Mucosa of descending colon (tissue), 3 donors: Measurements from ENCODE around the gene BRCA2. TPM values are rescaled to one million over a fixed set of nuclear protein-coding genes. Genes with fewer than 3 reads are reported as not detected.

Experiments
- ATAC-seq: fragments of 200-7000 bp; cut with Tn5 transposase; one replicate; pipeline ENCODE4 v1.9.1; 2020; ENCODE audit warnings: mild to moderate bottlenecking, moderate library complexity
- DNase-seq, 3 donors: peaks; one replicate each; pipeline ENCODE4 v3.0.0-alpha.2; 2020
- H3K36me3 ChIP-seq: fragments of 200-600 bp; one replicate; pipeline ENCODE4 v1.8.0; 2021; ENCODE audit warnings: low read depth, mild to moderate bottlenecking
- H3K4me1 ChIP-seq: fragments of 200-600 bp; one replicate; pipeline ENCODE4 v1.8.0; 2021; ENCODE audit warnings: low read depth, mild to moderate bottlenecking
- H3K4me3 ChIP-seq: fragments of 200-600 bp; one replicate; pipeline ENCODE4 v1.8.0; 2021; ENCODE audit warnings: mild to moderate bottlenecking
- H3K9me3 ChIP-seq: fragments of 200-600 bp; one replicate; pipeline ENCODE4 v1.8.0; 2021; ENCODE audit warnings: mild to moderate bottlenecking
- intact Hi-C, 2 donors: fragments of 100-400 bp; cut with DNase I in 1 of 2; cut with micrococcal nuclease in 1 of 2; formaldehyde crosslinking; loops; one replicate each; pipeline versions ENCODE4 v1.11.0 to v1.11.1; 2022; cut with DNase I, micrococcal nuclease
- total RNA-seq, 3 donors: library from RNA; stranded (reverse); fragmentation: NEBNext Ultra II Directional in 2 of 3; extraction: Animal tissue kit (Norgen Biotek cat#: 25700) in 2 of 3; gene quantifications; one replicate each; pipeline versions ENCODE4 v1.2.1 to v1.2.4, GENCODE V29; 2021 to 2023
- TF ChIP-seq, protein P1 (sequence below): fragments of 200-600 bp; IDR thresholded peaks from one replicate; pipeline ENCODE4 v1.8.0; 2022; ENCODE audit warnings: antibody characterized with exemption, mild to moderate bottlenecking
- donor health status: DM: no; HTN: no; CAD: no; lungs with moderate emphysema.
- donor health status: DM: no; HTN: no; CAD: no.
- donor health status: DM: no; HTN: yes; CAD: no.

Gene BRCA2
- total RNA-seq, 3 donors from 2014 or later = 1.8 to 4.8 (median 2.5) TPM

DNA sequence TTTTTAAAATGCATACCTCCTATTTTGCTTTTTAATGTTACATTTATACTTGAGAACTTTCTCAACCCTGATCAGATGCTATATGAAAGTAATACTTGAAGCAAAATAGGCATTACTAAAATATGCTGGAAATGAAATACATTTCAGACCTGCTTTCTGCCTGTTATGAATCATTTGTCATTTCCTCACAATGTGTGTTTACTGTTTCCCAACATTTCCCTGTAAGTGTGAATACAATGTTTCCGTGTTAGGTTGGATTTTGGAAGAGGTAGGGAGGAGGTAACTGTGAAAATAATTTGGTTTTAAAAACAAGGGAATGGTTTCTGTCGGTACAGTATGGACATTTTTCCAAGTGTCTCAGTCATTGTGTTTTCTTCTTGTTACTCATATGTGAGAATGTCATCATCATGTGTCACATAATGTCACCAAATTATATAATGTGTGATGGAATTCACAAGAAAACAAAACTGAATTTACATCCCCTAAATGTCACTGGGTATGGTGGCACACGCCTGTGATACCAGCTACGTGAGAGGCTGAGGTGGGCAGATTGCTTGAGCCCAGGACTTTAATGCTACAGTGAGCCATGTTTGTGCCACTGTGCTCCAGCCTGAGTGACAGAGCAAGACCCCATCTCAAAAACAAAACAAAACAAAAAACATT lies 43.2 kb upstream of the BRCA2 start:
- Histone ChIP-seq H3K36me3 (no peaks in the 10 kb centered on the region), H3K4me3 (no peak overlapping the region), H3K9me3 (no peaks in the 10 kb centered on the region), H3K4me1 (no peaks in the 10 kb centered on the region)
- TF ChIP-seq, protein P1, sequence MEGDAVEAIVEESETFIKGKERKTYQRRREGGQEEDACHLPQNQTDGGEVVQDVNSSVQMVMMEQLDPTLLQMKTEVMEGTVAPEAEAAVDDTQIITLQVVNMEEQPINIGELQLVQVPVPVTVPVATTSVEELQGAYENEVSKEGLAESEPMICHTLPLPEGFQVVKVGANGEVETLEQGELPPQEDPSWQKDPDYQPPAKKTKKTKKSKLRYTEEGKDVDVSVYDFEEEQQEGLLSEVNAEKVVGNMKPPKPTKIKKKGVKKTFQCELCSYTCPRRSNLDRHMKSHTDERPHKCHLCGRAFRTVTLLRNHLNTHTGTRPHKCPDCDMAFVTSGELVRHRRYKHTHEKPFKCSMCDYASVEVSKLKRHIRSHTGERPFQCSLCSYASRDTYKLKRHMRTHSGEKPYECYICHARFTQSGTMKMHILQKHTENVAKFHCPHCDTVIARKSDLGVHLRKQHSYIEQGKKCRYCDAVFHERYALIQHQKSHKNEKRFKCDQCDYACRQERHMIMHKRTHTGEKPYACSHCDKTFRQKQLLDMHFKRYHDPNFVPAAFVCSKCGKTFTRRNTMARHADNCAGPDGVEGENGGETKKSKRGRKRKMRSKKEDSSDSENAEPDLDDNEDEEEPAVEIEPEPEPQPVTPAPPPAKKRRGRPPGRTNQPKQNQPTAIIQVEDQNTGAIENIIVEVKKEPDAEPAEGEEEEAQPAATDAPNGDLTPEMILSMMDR = no peak
- ATAC-seq (no peak), DNase-seq (no peak)
- intact Hi-C loops = no loop called here

GRCh38 chr13:32277839-32278238 lies 37.5 kb upstream of the BRCA2 start:
- ATAC-seq (no peak), DNase-seq (no peak)
- no peaks in the 10 kb centered on the region for H3K4me1 ChIP-seq
- no peaks in the 10 kb centered on the region for H3K9me3 ChIP-seq
- no peaks in the 10 kb centered on the region for H3K36me3 ChIP-seq
- TF ChIP-seq, protein P1 = no peak
- H3K4me3 ChIP-seq = no peak overlapping the region
- intact Hi-C loops = no loop called here

GRCh38 chr13:32278426-32278825 lies 36.9 kb upstream of the BRCA2 start:
- Histone ChIP-seq H3K4me1 (no peaks in the 10 kb centered on the region), H3K4me3 (no peak overlapping the region), H3K9me3 (no peaks in the 10 kb centered on the region), H3K36me3 (no peaks in the 10 kb centered on the region)
- ATAC-seq (no peak), DNase-seq (no peak)
- intact Hi-C loops = no loop called here
- TF ChIP-seq, protein P1 = no peak

DNA sequence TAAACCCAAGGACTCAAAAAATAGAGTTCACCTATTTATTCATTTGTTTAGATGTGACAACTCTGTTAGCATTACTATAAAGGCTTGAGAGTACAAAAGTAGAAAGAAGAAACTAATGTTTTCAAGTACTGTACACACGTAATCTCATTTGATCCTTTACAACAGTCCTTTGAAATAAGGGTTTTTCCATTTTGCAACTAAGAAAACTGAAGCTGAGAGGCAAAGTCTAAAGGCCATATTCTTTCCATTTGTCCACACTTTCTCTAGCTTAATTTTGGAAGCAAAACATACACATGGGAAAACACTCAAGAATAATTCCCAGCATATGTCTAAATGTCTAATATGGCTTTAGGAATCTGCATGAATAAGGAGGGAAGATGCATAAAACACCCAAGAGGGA lies 34.2 kb upstream of the BRCA2 start:
- TF ChIP-seq, protein P1 = no peak
- intact Hi-C loops = no loop called here
- Histone ChIP-seq H3K4me1 (no peaks in the 10 kb centered on the region), H3K4me3 (no peak overlapping the region), H3K36me3 (no peaks in the 10 kb centered on the region), H3K9me3 (no peaks in the 10 kb centered on the region)
- ATAC-seq (no peak), DNase-seq (no peak)

- Histone ChIP-seq H3K4me3 (no peak overlapping the region), H3K9me3 (no peaks in the 10 kb centered on the region), H3K4me1 (no peaks in the 10 kb centered on the region), H3K36me3 (no peaks in the 10 kb centered on the region)
- no peak for DNase-seq
- intact Hi-C loops = no loop called here
- no peak for ATAC-seq
- TF ChIP-seq, protein P1 = no peak
Measured at GRCh38 chr13:32282096-32282711, 33.1 kb upstream of the BRCA2 start.
